Prostate gland (tissue), 2 donors: ENCODE data around the gene DPYSL3.

Experiments
- CTCF ChIP-seq, 4 experiments: fragments of 200-600 bp in 2 of 4; fragments of 450-650 bp in 2 of 4; sonication (generic) in 2 of 4; IDR thresholded peaks; 1 replicate in 3 of 4; 2 replicates in 1 of 4; pipeline ENCODE4 v1.5.1; 2016 to 2019; ENCODE audit warnings: antibody characterized with exemption in 4 of 4, mild to moderate bottlenecking in 2 of 4, moderate library complexity in 2 of 4
- POLR2A ChIP-seq: fragments of 450-650 bp; IDR thresholded peaks from one replicate; pipeline ENCODE4 v1.6.1; 2016; ENCODE audit warnings: antibody characterized with exemption, mild to moderate bottlenecking
- POLR2AphosphoS5 ChIP-seq: sonication (generic); formaldehyde crosslinking; IDR thresholded peaks from one replicate; pipeline ENCODE4 v1.6.1; 2017; ENCODE audit warnings: antibody characterized with exemption

- no peak for TF ChIP-seq POLR2A
- no peak for TF ChIP-seq CTCF (IDR thresholded peaks at IDR 0.05)
- TF ChIP-seq POLR2AphosphoS5, result no peak
Measured at GRCh38 chr5:147348451-147348850, 161.4 kb downstream of the DPYSL3 start.
